ENCODE data around the gene RIN1. TPM values are rescaled to one million over a fixed set of nuclear protein-coding genes. Genes with fewer than 3 reads are reported as not detected.
"Not testable (repeated sequence)": the region's sequence is repeated elsewhere in the genome, so short reads cannot be mapped to it uniquely, and the experiment has no call there.

The RIN1 gene, protein sequence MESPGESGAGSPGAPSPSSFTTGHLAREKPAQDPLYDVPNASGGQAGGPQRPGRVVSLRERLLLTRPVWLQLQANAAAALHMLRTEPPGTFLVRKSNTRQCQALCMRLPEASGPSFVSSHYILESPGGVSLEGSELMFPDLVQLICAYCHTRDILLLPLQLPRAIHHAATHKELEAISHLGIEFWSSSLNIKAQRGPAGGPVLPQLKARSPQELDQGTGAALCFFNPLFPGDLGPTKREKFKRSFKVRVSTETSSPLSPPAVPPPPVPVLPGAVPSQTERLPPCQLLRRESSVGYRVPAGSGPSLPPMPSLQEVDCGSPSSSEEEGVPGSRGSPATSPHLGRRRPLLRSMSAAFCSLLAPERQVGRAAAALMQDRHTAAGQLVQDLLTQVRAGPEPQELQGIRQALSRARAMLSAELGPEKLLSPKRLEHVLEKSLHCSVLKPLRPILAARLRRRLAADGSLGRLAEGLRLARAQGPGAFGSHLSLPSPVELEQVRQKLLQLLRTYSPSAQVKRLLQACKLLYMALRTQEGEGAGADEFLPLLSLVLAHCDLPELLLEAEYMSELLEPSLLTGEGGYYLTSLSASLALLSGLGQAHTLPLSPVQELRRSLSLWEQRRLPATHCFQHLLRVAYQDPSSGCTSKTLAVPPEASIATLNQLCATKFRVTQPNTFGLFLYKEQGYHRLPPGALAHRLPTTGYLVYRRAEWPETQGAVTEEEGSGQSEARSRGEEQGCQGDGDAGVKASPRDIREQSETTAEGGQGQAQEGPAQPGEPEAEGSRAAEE
- total RNA-seq (1 to 10 TPM in 8 of 9 donors, under 1 TPM in 1; 0.99 to 5.2 (median 1.5) TPM), polyA plus RNA-seq (1 to 10 TPM; 1.3 to 2.9 TPM)
- long read RNA-seq, donor 1, partial matches to known transcripts = 0 of 2 reads
- long read RNA-seq, donor 1, other reads (novel, unspliced or antisense) = 1 of 2 reads
- long read RNA-seq, donor 2, partial matches to known transcripts = 0 of 2 reads
- long read RNA-seq, donor 2, other reads (novel, unspliced or antisense) = 1 of 2 reads
- long read RNA-seq, donor 3 = 0 reads

DNA sequence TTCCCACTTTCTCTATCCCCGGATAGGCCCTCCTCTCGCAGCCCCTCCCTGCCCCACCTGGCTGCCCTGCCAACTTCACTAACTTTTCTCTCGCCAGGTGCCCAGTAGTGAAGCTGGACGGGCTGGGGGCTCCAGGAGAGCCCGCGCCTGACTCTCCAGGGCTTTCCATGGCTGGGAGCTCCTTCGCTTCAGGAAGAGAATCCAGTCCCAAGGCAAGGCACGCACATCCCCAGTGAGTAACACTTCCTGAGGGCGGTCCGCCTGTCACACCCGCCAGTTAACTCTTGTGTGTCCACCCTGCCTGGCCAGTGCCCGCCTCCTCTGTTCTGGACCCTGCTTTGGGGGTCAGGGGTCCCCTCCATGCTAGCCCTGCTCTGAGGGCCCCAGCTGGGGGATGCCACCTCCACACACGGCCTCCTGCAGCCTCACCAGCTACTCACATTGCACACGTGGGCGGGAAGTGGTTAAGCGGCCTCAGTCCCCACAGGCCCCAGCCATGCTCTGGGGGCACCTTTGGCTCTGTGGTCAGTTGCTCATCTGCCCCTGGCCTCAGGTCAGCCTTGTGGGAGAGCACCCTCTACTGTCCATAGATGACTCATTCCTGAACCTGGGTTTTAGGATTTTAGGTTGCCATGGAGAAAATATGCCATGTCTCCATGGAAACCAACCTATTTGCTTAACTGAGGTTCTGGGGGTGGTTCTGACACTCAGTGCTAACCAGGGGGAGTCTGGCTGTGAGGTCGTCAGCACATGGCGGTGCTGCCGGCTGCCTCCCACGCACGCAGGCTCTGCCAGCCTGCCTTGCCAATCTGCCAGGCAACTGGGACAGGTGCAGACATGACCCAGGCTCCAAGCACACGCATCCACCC lies at the start of gene RIN1:
Gene RIN1 (minus strand): TSS at position 201 of the 869 bp plus-strand sequence. CDS start 32 bp downstream, at position 169.
- peak within 1 kb of the TSS; percentile 36 to 76 (median 65) for H3K4me3 ChIP-seq
- intact Hi-C loops (cut with DNase I) = loop anchor here in 1 of 10 donors (5.0 kb wide), 1 partner anchor 44 kb away; the partner anchor contains the start of gene TMEM151A
- WGBS, 4 donors = 16 to 24% (median 20%) methylated on average over 15 to 22 of the region's 22 CpGs
- H3K9me3 ChIP-seq = no peaks in the 10 kb centered on the region
- ATAC-seq (peak; percentile 39 to 89 (median 76)), DNase-seq (peak in 4 of 5 donors; percentile 59 to 75 (median 73))
- H3K36me3 ChIP-seq = peaks cover 0 to 62% (median 37%) of the 10 kb centered on the region in 9 donors
- peak within 1 kb of the TSS; percentile 15 to 82 (median 72) for H3K27ac ChIP-seq
- H3K4me1 ChIP-seq = peaks cover 4 to 35% (median 20%) of the 10 kb centered on the region in 12 donors
- H3K27me3 ChIP-seq = no peaks in the 10 kb centered on the region
- TF ChIP-seq POLR2A (IDR thresholded peaks at IDR 0.05) = no peak
- TF ChIP-seq, protein P1, sequence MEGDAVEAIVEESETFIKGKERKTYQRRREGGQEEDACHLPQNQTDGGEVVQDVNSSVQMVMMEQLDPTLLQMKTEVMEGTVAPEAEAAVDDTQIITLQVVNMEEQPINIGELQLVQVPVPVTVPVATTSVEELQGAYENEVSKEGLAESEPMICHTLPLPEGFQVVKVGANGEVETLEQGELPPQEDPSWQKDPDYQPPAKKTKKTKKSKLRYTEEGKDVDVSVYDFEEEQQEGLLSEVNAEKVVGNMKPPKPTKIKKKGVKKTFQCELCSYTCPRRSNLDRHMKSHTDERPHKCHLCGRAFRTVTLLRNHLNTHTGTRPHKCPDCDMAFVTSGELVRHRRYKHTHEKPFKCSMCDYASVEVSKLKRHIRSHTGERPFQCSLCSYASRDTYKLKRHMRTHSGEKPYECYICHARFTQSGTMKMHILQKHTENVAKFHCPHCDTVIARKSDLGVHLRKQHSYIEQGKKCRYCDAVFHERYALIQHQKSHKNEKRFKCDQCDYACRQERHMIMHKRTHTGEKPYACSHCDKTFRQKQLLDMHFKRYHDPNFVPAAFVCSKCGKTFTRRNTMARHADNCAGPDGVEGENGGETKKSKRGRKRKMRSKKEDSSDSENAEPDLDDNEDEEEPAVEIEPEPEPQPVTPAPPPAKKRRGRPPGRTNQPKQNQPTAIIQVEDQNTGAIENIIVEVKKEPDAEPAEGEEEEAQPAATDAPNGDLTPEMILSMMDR (IDR thresholded peaks at IDR 0.05) = peak; percentile 12 to 67 (median 33)

DNA sequence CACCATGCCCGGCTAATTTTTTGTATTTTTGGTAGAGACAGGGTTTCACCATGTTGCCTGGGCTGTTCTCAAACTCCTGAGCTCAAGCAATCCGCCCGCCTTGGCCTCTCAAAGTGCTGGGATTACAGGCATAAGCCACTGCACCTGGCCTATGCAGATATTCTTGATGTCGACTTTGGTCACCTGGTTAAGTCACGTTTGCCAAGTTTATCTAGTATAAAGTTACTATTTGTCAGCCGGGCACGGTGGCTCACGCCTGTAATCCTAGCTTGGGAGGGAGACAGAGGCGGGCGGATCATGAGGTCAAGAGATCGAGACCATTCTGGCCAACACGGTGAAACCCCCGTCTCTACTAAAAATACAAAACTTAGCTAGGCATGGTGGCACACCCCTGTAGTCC lies 48.1 kb upstream of the RIN1 start:
- H3K4me3 ChIP-seq; H3K27me3 ChIP-seq; H3K27ac ChIP-seq; ATAC-seq; H3K36me3 ChIP-seq; DNase-seq; intact Hi-C loops (cut with DNase I); H3K9me3 ChIP-seq; H3K4me1 ChIP-seq: not testable (repeated sequence)
- WGBS, 4 donors = 82 to 88% (median 85%) methylated on average over 13 of the region's 13 CpGs

DNA sequence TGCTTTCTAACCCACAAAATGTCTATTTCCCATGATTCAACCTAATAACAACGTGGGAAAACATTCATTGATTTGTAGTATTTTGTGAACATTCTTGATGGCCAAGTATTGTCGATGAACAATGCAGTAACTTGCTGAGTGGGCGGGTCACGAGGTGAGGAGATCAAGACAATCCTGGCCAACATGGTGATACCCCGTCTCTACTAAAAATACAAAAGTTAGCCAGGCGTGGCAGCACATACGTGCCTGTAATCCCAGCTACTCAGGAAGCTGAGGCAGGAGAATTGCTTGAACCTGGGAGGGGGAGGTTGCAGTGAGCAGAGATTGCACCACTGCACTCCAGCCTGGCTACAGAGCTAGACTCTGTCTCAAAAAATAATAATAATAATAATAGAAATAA lies 44.0 kb upstream of the RIN1 start:
- intact Hi-C loops (cut with DNase I); H3K9me3 ChIP-seq; DNase-seq; H3K4me1 ChIP-seq; H3K36me3 ChIP-seq; H3K4me3 ChIP-seq; ATAC-seq; H3K27ac ChIP-seq: not testable (repeated sequence)
- 15 to 23% (median 19%) methylated on average over 7 of the region's 7 CpGs for WGBS, 4 donors
- H3K27me3 ChIP-seq = peaks cover 0 to 13% (median 0%) of the 10 kb centered on the region in 9 donors

DNA sequence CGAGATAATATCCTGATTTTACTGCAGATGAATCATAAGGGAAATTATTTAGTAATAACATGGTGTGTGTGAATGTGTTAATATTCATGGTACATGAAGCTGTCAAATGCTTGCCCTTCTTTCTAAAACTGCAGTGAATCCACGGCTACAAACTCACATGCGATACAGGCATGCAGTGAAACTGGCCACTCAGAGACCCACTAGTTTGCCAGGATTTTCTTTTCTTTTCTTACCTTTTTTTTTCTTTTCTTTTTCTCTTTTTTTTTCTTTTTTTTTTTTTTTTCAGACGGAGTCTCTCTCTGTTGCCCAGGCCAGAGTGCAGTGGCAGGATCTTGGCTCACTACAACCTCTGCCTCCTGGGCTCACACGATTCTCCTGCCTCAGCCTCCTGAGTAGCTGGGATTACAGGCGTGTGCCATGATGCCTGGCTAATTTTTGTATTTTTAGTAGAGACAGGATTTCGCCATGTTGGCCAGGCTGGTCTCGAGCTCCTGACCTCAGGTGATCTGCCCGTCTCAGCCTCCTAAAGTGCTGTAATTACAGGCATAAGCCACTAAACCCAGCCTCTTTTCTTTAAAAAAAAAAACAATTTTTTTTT lies 37.6 kb upstream of the RIN1 start:
- H3K27me3 ChIP-seq = peaks cover 0 to 52% (median 9%) of the 10 kb centered on the region in 9 donors
- H3K9me3 ChIP-seq; DNase-seq; H3K4me3 ChIP-seq; intact Hi-C loops (cut with DNase I); H3K36me3 ChIP-seq; ATAC-seq: not testable (repeated sequence)
- H3K4me1 ChIP-seq = peaks cover 0 to 48% (median 23%) of the 10 kb centered on the region in 12 donors
- 66 to 70% (median 68%) methylated on average over 9 of the region's 9 CpGs for WGBS, 4 donors
- peak overlapping the region; percentile 39 to 92 (median 84) for H3K27ac ChIP-seq

All from heart left ventricle (tissue), 16 donors.